Osteocyte (in vitro differentiated cells): ENCODE data around the gene OTOG. TPM values are rescaled to one million over a fixed set of nuclear protein-coding genes. Genes with fewer than 3 reads are reported as not detected.

Experiments used
- DNase-seq: peaks from one replicate; pipeline ENCODE4 v3.0.0; 2021; ENCODE audit warnings: mixed read lengths; ENCODE audit not compliant: unreplicated experiment; ENCODE audit errors: extremely low spot score
- H3K27ac Mint-ChIP-seq: one replicate; pipeline ENCODE4 v1.8.0; 2021; ENCODE audit warnings: mild to moderate bottlenecking, mixed read lengths; ENCODE audit not compliant: unreplicated experiment
- H3K27me3 Mint-ChIP-seq: one replicate; pipeline ENCODE4 v1.8.0; 2021; ENCODE audit warnings: mixed read lengths; ENCODE audit not compliant: unreplicated experiment
- H3K36me3 Mint-ChIP-seq: one replicate; pipeline ENCODE4 v1.8.0; 2021; ENCODE audit warnings: mixed read lengths; ENCODE audit not compliant: unreplicated experiment
- H3K4me1 Mint-ChIP-seq: one replicate; pipeline ENCODE4 v1.8.0; 2021; ENCODE audit warnings: mixed read lengths; ENCODE audit not compliant: unreplicated experiment
- H3K4me3 Mint-ChIP-seq: one replicate; pipeline ENCODE4 v1.8.0; 2021; ENCODE audit warnings: mild to moderate bottlenecking, moderate library complexity, mixed read lengths; ENCODE audit not compliant: unreplicated experiment
- H3K9me3 Mint-ChIP-seq: one replicate; pipeline ENCODE4 v1.8.0; 2021; ENCODE audit warnings: mixed read lengths; ENCODE audit not compliant: unreplicated experiment
- CTCF ChIP-seq: fragments of 200-600 bp; sonication (generic); IDR thresholded peaks from 2 replicates; pipeline ENCODE4 v1.5.0; 2021; ENCODE audit warnings: antibody characterized with exemption, mild to moderate bottlenecking, moderate library complexity
- total RNA-seq: library from RNA; stranded (reverse); gene quantifications from 2 replicates; pipeline ENCODE4 v1.2.1, GENCODE V29; 2021

The OTOG gene
- total RNA-seq, 1 donor from 2014 or later, result not detected

- Mint-ChIP-seq H3K27ac (no peak overlapping the region), H3K9me3 (no peaks in the 10 kb centered on the region), H3K36me3 (no peaks in the 10 kb centered on the region), H3K4me1 (no peaks in the 10 kb centered on the region), H3K4me3 (no peak overlapping the region), H3K27me3 (peaks cover 24% of the 10 kb centered on the region)
- no peak for TF ChIP-seq CTCF
- DNase-seq, result no peak
Observed at GRCh38 chr11:17579451-17579850, 32.4 kb downstream of the OTOG start.

GRCh38 chr11:17580271-17580670 lies 33.2 kb downstream of the OTOG start:
- H3K27ac Mint-ChIP-seq, result no peak overlapping the region
- H3K4me1 Mint-ChIP-seq, result no peaks in the 10 kb centered on the region
- H3K36me3 Mint-ChIP-seq, result no peaks in the 10 kb centered on the region
- H3K27me3 Mint-ChIP-seq, result peaks cover 26% of the 10 kb centered on the region
- H3K4me3 Mint-ChIP-seq, result no peak overlapping the region
- no peak for DNase-seq
- no peaks in the 10 kb centered on the region for H3K9me3 Mint-ChIP-seq
- TF ChIP-seq CTCF, result no peak

GRCh38 chr11:17581036-17581731 lies 34.1 kb downstream of the OTOG start:
- no peak for DNase-seq
- no peaks in the 10 kb centered on the region for H3K36me3 Mint-ChIP-seq
- H3K4me3 Mint-ChIP-seq, result no peak overlapping the region
- no peak for TF ChIP-seq CTCF
- no peaks in the 10 kb centered on the region for H3K9me3 Mint-ChIP-seq
- peaks cover 31% of the 10 kb centered on the region for H3K27me3 Mint-ChIP-seq
- no peak overlapping the region for H3K27ac Mint-ChIP-seq
- no peaks in the 10 kb centered on the region for H3K4me1 Mint-ChIP-seq

GRCh38 chr11:17581732-17582053 lies 34.6 kb downstream of the OTOG start:
- DNase-seq, result no peak
- H3K4me3 Mint-ChIP-seq, result no peak overlapping the region
- H3K27ac Mint-ChIP-seq, result no peak overlapping the region
- no peak for TF ChIP-seq CTCF
- H3K27me3 Mint-ChIP-seq, result peaks cover 34% of the 10 kb centered on the region
- H3K4me1 Mint-ChIP-seq, result no peaks in the 10 kb centered on the region
- no peaks in the 10 kb centered on the region for H3K9me3 Mint-ChIP-seq
- no peaks in the 10 kb centered on the region for H3K36me3 Mint-ChIP-seq

GRCh38 chr11:17585911-17586695 lies 39.0 kb downstream of the OTOG start:
- peaks cover 28% of the 10 kb centered on the region for H3K27me3 Mint-ChIP-seq
- TF ChIP-seq CTCF, result no peak
- H3K9me3 Mint-ChIP-seq, result no peaks in the 10 kb centered on the region
- no peak for DNase-seq
- no peak overlapping the region for H3K4me3 Mint-ChIP-seq
- H3K4me1 Mint-ChIP-seq, result no peaks in the 10 kb centered on the region
- no peak overlapping the region for H3K27ac Mint-ChIP-seq
- H3K36me3 Mint-ChIP-seq, result no peaks in the 10 kb centered on the region
